Left kidney (tissue), 1 donor: ENCODE results near the gene SMAP2. TPM values are rescaled to one million over a fixed set of nuclear protein-coding genes. Genes with fewer than 3 reads are reported as not detected.

ENCODE experiments used
- polyA plus RNA-seq: library from polyadenylated mRNA; unstranded; fragments of 120-200 nt; gene quantifications from one replicate; pipeline ENCODE4 v1.2.1, GENCODE V29; 2013; ENCODE audit not compliant: insufficient read length

The SMAP2 gene
- polyA plus RNA-seq, 1 donor, result 27.1 TPM

Other genes starting within 250 kb of the SMAP2 start
- 28.4 TPM for gene RLF, start 212.3 kb upstream of the SMAP2 start, polyA plus RNA-seq
- not detected for gene TMCO2, start 125.8 kb upstream of the SMAP2 start, polyA plus RNA-seq
- gene ZMPSTE24, start 115.5 kb upstream of the SMAP2 start, polyA plus RNA-seq, result 61.2 TPM
- 21.1 TPM for gene COL9A2, start 56.4 kb upstream of the SMAP2 start, polyA plus RNA-seq
- 7.8 TPM for gene ZFP69B, start 76.7 kb downstream of the SMAP2 start, polyA plus RNA-seq
- gene ZFP69, start 103.6 kb downstream of the SMAP2 start, polyA plus RNA-seq, result 10.0 TPM
- gene EXO5, start 135.0 kb downstream of the SMAP2 start, polyA plus RNA-seq, result 14.3 TPM
- 17.2 TPM for gene ZNF684, start 157.9 kb downstream of the SMAP2 start, polyA plus RNA-seq